Endothelial cell of umbilical vein (primary cell): ENCODE measurements around the gene UNC5CL.

Experiments
- EZH2 ChIP-seq: IDR thresholded peaks from 2 replicates; pipeline ENCODE4 v1.6.1; 2012; ENCODE audit warnings: borderline replicate concordance, low read depth, mild to moderate bottlenecking, moderate library complexity, low read length, inconsistent platforms; ENCODE audit not compliant: severe bottlenecking
- FOS ChIP-seq: IDR thresholded peaks from 2 replicates; pipeline ENCODE4 v1.6.1; 2011; ENCODE audit warnings: mild to moderate bottlenecking, low read length, moderate library complexity, borderline replicate concordance; ENCODE audit not compliant: insufficient read depth
- POLR2A ChIP-seq: IDR thresholded peaks from 2 replicates; pipeline ENCODE4 v1.6.1; 2012; ENCODE audit warnings: low read depth, mild to moderate bottlenecking, control low read depth, low read length
- POLR2AphosphoS5 ChIP-seq: IDR thresholded peaks from 2 replicates; pipeline ENCODE4 v1.6.1; 2012; ENCODE audit warnings: low read depth, mild to moderate bottlenecking, control low read depth, low read length, moderate library complexity; ENCODE audit not compliant: insufficient read depth
- TF ChIP-seq, protein P1 (sequence below), 2 donors: IDR thresholded peaks; 1 replicate in 1 of 2; 2 replicates in 1 of 2; pipeline ENCODE4 v1.5.1; 2011; ENCODE audit warnings: low read length in 2 of 2, mild to moderate bottlenecking in 2 of 2, moderate library complexity in 2 of 2, control low read depth in 1 of 2, inconsistent platforms in 1 of 2, low read depth in 1 of 2; ENCODE audit not compliant: insufficient read depth in 1 of 2; ENCODE audit errors: extremely low read depth in 1 of 2
- TF ChIP-seq, protein P2 (sequence below): IDR thresholded peaks from 2 replicates; pipeline ENCODE4 v1.6.1; 2011; ENCODE audit not compliant: insufficient read depth, insufficient read length

DNA sequence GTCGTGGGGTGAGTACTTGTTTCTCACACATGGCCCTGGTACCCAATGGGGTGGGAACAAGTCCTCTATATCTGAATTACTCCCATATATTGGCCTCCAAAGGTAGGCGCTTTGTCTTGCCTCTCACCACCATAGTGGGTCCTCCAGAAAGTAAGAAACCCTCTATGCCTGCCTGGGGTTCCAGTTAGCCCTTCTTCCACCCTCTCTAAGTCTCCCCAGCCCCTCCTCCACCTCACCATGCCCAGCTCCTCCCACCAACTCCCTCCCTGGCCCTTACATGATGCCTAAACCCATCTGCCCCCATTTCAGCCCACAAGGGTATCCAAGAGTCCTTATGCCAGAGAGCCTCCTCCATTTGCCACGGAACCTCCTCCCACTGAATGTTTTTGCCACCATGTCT is 4.1 kb upstream of the UNC5CL start:
- TF ChIP-seq, protein P1, sequence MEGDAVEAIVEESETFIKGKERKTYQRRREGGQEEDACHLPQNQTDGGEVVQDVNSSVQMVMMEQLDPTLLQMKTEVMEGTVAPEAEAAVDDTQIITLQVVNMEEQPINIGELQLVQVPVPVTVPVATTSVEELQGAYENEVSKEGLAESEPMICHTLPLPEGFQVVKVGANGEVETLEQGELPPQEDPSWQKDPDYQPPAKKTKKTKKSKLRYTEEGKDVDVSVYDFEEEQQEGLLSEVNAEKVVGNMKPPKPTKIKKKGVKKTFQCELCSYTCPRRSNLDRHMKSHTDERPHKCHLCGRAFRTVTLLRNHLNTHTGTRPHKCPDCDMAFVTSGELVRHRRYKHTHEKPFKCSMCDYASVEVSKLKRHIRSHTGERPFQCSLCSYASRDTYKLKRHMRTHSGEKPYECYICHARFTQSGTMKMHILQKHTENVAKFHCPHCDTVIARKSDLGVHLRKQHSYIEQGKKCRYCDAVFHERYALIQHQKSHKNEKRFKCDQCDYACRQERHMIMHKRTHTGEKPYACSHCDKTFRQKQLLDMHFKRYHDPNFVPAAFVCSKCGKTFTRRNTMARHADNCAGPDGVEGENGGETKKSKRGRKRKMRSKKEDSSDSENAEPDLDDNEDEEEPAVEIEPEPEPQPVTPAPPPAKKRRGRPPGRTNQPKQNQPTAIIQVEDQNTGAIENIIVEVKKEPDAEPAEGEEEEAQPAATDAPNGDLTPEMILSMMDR (IDR thresholded peaks at IDR 0.05; ENCODE audit: extremely low read depth in 1 of 2, insufficient read depth in 1 of 2, low read depth in 1 of 2, low read length in 2 of 2), result no peak
- no peak for TF ChIP-seq EZH2
- TF ChIP-seq POLR2AphosphoS5, result no peak
- no peak for TF ChIP-seq POLR2A
- TF ChIP-seq, protein P2, sequence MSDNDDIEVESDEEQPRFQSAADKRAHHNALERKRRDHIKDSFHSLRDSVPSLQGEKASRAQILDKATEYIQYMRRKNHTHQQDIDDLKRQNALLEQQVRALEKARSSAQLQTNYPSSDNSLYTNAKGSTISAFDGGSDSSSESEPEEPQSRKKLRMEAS, result no peak
- no peak for TF ChIP-seq FOS
